H9 (cell line): ENCODE results near the gene MDGA2. TPM values are rescaled to one million over a fixed set of nuclear protein-coding genes. Genes with fewer than 3 reads are reported as not detected.
"Not testable (repeated sequence)": the region's sequence is repeated elsewhere in the genome, so short reads cannot be mapped to it uniquely, and the experiment has no call there.

Experiments
- DNase-seq: peaks from one replicate; pipeline ENCODE4 v3.0.0-alpha.2; 2017
- H2AFZ ChIP-seq: one replicate; pipeline ENCODE4 v1.6.1; 2013; ENCODE audit warnings: mild to moderate bottlenecking, low read length, control low read depth, moderate library complexity
- H2AK5ac ChIP-seq: 2 replicates; pipeline ENCODE4 v1.6.1; 2013; ENCODE audit warnings: low read length, control low read depth, mixed read lengths; ENCODE audit not compliant: insufficient read length
- H2BK120ac ChIP-seq: one replicate; pipeline ENCODE4 v1.6.1; 2013; ENCODE audit warnings: low read depth, mild to moderate bottlenecking, low read length, control low read depth, inconsistent platforms; ENCODE audit not compliant: poor library complexity, severe bottlenecking
- H2BK12ac ChIP-seq: 2 replicates; pipeline ENCODE4 v1.6.1; 2013; ENCODE audit warnings: low read length, control low read depth, mixed read lengths, low read depth; ENCODE audit not compliant: insufficient read length
- H2BK15ac ChIP-seq: 2 replicates; pipeline ENCODE4 v1.6.1; 2013; ENCODE audit warnings: low read depth, low read length, control low read depth
- H2BK20ac ChIP-seq: one replicate; pipeline ENCODE4 v1.6.1; 2013; ENCODE audit warnings: low read depth, mild to moderate bottlenecking, low read length, control low read depth, inconsistent platforms; ENCODE audit not compliant: poor library complexity, severe bottlenecking
- H2BK5ac ChIP-seq: 2 replicates; pipeline ENCODE4 v1.6.1; 2013; ENCODE audit warnings: low read length, control low read depth, mixed read lengths; ENCODE audit not compliant: insufficient read length
- H3K14ac ChIP-seq: 2 replicates; pipeline ENCODE4 v1.6.1; 2013; ENCODE audit warnings: low read length, control low read depth; ENCODE audit not compliant: insufficient read depth
- H3K18ac ChIP-seq: 2 replicates; pipeline ENCODE4 v1.6.1; 2013; ENCODE audit warnings: low read depth, mild to moderate bottlenecking, mixed read lengths, low read length, control low read depth; ENCODE audit not compliant: insufficient read length
- H3K23ac ChIP-seq: 2 replicates; pipeline ENCODE4 v1.6.1; 2013; ENCODE audit warnings: low read length, control low read depth, mixed read lengths, low read depth; ENCODE audit not compliant: insufficient read length
- H3K23me2 ChIP-seq: 2 replicates; pipeline ENCODE4 v1.6.1; 2013; ENCODE audit warnings: low read depth, mild to moderate bottlenecking, mixed read lengths, low read length, control low read depth; ENCODE audit not compliant: insufficient read length, poor library complexity, severe bottlenecking
- H3K27ac ChIP-seq: 2 replicates; pipeline ENCODE4 v1.5.1; 2013; ENCODE audit warnings: low read length, control low read depth, mixed read lengths, low read depth; ENCODE audit not compliant: insufficient read length
- H3K27me3 ChIP-seq: 2 replicates; pipeline ENCODE4 v1.6.1; 2013; ENCODE audit warnings: low read length, control low read depth, inconsistent platforms; ENCODE audit not compliant: insufficient read depth
- H3K4ac ChIP-seq: 2 replicates; pipeline ENCODE4 v1.6.1; 2013; ENCODE audit warnings: low read depth, mild to moderate bottlenecking, control low read depth, inconsistent platforms, low read length, moderate library complexity
- H3K4me1 ChIP-seq: 2 replicates; pipeline ENCODE4 v1.6.1; 2013; ENCODE audit warnings: low read length, control low read depth, inconsistent platforms; ENCODE audit not compliant: insufficient read depth
- H3K4me2 ChIP-seq: 2 replicates; pipeline ENCODE4 v1.6.1; 2013; ENCODE audit warnings: low read length, control low read depth, mixed read lengths; ENCODE audit not compliant: insufficient read length, insufficient read depth
- H3K56ac ChIP-seq: 2 replicates; pipeline ENCODE4 v1.6.1; 2013; ENCODE audit warnings: low read depth, mild to moderate bottlenecking, mixed read lengths, low read length, control low read depth; ENCODE audit not compliant: insufficient read length
- H3K79me1 ChIP-seq: 2 replicates; pipeline ENCODE4 v1.6.1; 2013; ENCODE audit warnings: low read depth, mild to moderate bottlenecking, moderate library complexity, low read length, control low read depth, inconsistent platforms; ENCODE audit not compliant: insufficient read depth, poor library complexity, severe bottlenecking
- H3K79me2 ChIP-seq: 2 replicates; pipeline ENCODE4 v1.6.1; 2013; ENCODE audit warnings: low read length, control low read depth, inconsistent platforms; ENCODE audit not compliant: insufficient read depth
- H3K9ac ChIP-seq: 2 replicates; pipeline ENCODE4 v1.6.1; 2013; ENCODE audit warnings: low read length, control low read depth, mixed read lengths; ENCODE audit not compliant: insufficient read length; ENCODE audit errors: extremely low read depth
- H3K9me3 ChIP-seq: one replicate; pipeline ENCODE4 v1.6.1; 2013; ENCODE audit warnings: low read depth, low read length, inconsistent platforms; ENCODE audit not compliant: control insufficient read depth
- H3T11ph ChIP-seq: one replicate; pipeline ENCODE4 v1.6.1; 2013; ENCODE audit warnings: mild to moderate bottlenecking, low read length, control low read depth, inconsistent platforms
- H4K20me1 ChIP-seq: one replicate; pipeline ENCODE4 v1.6.1; 2013; ENCODE audit not compliant: control insufficient read depth, insufficient read length, insufficient read depth
- H4K5ac ChIP-seq: 2 replicates; pipeline ENCODE4 v1.6.1; 2013; ENCODE audit warnings: low read depth, mild to moderate bottlenecking, mixed read lengths, low read length, control low read depth; ENCODE audit not compliant: insufficient read length
- H4K8ac ChIP-seq: replicated peaks from 2 replicates; pipeline ENCODE4 v1.6.1; 2013; ENCODE audit warnings: low read length, control low read depth, mixed read lengths, low read depth; ENCODE audit not compliant: insufficient read length
- H4K91ac ChIP-seq: 2 replicates; pipeline ENCODE4 v1.6.1; 2013; ENCODE audit warnings: low read depth, mild to moderate bottlenecking, moderate library complexity, mixed read lengths, low read length, control low read depth; ENCODE audit not compliant: insufficient read length
- H3K27ac Mint-ChIP-seq, 3 experiments: 2 replicates in 2 of 3; 3 replicates in 1 of 3; pipeline ENCODE4 v1.8.0; 2020 to 2021; ENCODE audit warnings: mixed read lengths in 3 of 3, mild to moderate bottlenecking in 1 of 3, moderate library complexity in 1 of 3
- H3K27me3 Mint-ChIP-seq: 2 replicates; pipeline ENCODE4 v1.8.0; 2021; ENCODE audit warnings: low read depth, mild to moderate bottlenecking, moderate library complexity, mixed read lengths
- H3K36me3 Mint-ChIP-seq, 3 experiments: 2 replicates in 2 of 3; 3 replicates in 1 of 3; pipeline ENCODE4 v1.8.0; 2020 to 2021; ENCODE audit warnings: low read depth in 3 of 3, mixed read lengths in 3 of 3; ENCODE audit not compliant: insufficient read depth in 1 of 3
- H3K4me1 Mint-ChIP-seq, 2 experiments: 2 replicates each; pipeline ENCODE4 v1.8.0; 2020; ENCODE audit warnings: mixed read lengths in 2 of 2
- H3K4me3 Mint-ChIP-seq, 2 experiments: 2 replicates in 1 of 2; 3 replicates in 1 of 2; pipeline ENCODE4 v1.8.0; 2020 to 2021; ENCODE audit warnings: mild to moderate bottlenecking in 2 of 2, mixed read lengths in 2 of 2, moderate library complexity in 1 of 2
- H3K9me3 Mint-ChIP-seq, 2 experiments: 2 replicates in 1 of 2; 3 replicates in 1 of 2; pipeline ENCODE4 v1.8.0; 2020; ENCODE audit warnings: mild to moderate bottlenecking in 2 of 2, mixed read lengths in 2 of 2, moderate library complexity in 1 of 2
- CTCF ChIP-seq: fragments of 200-600 bp; sonication (generic); conservative IDR thresholded peaks from 3 replicates; pipeline ENCODE4 v1.8.0; 2021; ENCODE audit warnings: antibody characterized with exemption, mild to moderate bottlenecking
- WGBS: extraction: QIAGEN DNeasy Blood & Tissue Kit; methylation state at CpG from one replicate; pipeline ENCODE4 v1.1.7; 2013; ENCODE audit warnings: missing lambda C conversion rate, low lambda C conversion rate, mixed read lengths; ENCODE audit not compliant: insufficient read length; ENCODE audit errors: extremely low coverage; 5-methylcytosine and 5-hydroxymethylcytosine counted together
- total RNA-seq: library from RNA; stranded (reverse); gene quantifications from 2 replicates; pipeline ENCODE4 v1.2.1, GENCODE V29; 2021

Gene MDGA2
- total RNA-seq, 1 experiment from 2014 or later: 1.9 TPM

GRCh38 chr14:46920542-46920941 lies 754.9 kb downstream of the MDGA2 start:
- DNase-seq: no peak
- H4K20me1 ChIP-seq: no peaks in the 10 kb centered on the region
- no peaks in the 10 kb centered on the region for H3K79me2 ChIP-seq
- no peaks in the 10 kb centered on the region for H3K9me3 Mint-ChIP-seq
- H2BK120ac ChIP-seq: no peak overlapping the region
- no peaks in the 10 kb centered on the region; a peak in 1 of 7 replicates for H3K36me3 Mint-ChIP-seq
- H2AFZ ChIP-seq: no peak overlapping the region
- H4K8ac ChIP-seq: no peak overlapping the region
- H3K9ac ChIP-seq: no peak overlapping the region
- H3K4me1 ChIP-seq: no peaks in the 10 kb centered on the region
- H3K23ac ChIP-seq: no peak overlapping the region
- H3K23me2 ChIP-seq: no peaks in the 10 kb centered on the region
- no peak overlapping the region for H3K4me3 Mint-ChIP-seq
- H3K4me1 Mint-ChIP-seq: peaks cover 3 to 7% of the 10 kb centered on the region in 2 experiments; a peak in 2 of 4 replicates
- H2BK12ac ChIP-seq: no peak overlapping the region
- H4K5ac ChIP-seq: no peak overlapping the region
- no peak overlapping the region for H3K4ac ChIP-seq
- no peak overlapping the region for H2BK15ac ChIP-seq
- no peak overlapping the region for H3K27ac Mint-ChIP-seq
- TF ChIP-seq CTCF: peak; percentile 58
- H4K91ac ChIP-seq: no peak overlapping the region
- H3T11ph ChIP-seq: no peak overlapping the region
- H2BK20ac ChIP-seq: no peak overlapping the region
- H3K14ac ChIP-seq: no peak overlapping the region
- WGBS: no CpG with 5 or more reads among the region's 3 CpGs
- no peaks in the 10 kb centered on the region for H3K27me3 Mint-ChIP-seq
- no peaks in the 10 kb centered on the region for H3K9me3 ChIP-seq
- H3K79me1 ChIP-seq: no peaks in the 10 kb centered on the region
- no peak overlapping the region for H3K18ac ChIP-seq
- H2AK5ac ChIP-seq: no peak overlapping the region
- H3K4me2 ChIP-seq: no peak overlapping the region
- H3K56ac ChIP-seq: no peak overlapping the region
- no peaks in the 10 kb centered on the region for H3K27me3 ChIP-seq
- no peak overlapping the region for H2BK5ac ChIP-seq
- no peak overlapping the region for H3K27ac ChIP-seq

DNA sequence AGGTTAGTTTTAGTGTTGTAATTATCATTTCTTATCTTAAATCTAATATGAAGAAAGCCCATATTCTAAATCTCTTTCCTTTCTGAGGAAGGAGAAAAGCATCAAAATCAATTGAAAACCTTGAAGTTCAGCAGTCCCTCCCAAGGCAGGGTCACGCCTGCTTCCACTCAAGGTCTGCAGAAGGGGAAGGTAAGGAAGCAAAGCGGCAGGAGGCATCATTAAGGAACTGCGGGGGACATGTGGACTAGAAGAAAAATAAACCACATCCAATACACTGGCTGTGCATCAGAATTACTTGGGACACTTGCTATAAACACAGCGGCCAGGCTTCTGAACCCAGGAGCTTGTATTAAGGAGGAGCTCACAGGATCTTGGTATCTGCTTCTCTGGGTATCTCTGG lies 759.9 kb downstream of the MDGA2 start:
- H3K4ac ChIP-seq, H2BK5ac ChIP-seq, H4K20me1 ChIP-seq, H3K4me1 Mint-ChIP-seq, H4K5ac ChIP-seq, H4K91ac ChIP-seq, DNase-seq, H3K36me3 Mint-ChIP-seq, H3K14ac ChIP-seq, H3K27me3 Mint-ChIP-seq, H3K23me2 ChIP-seq, H3K27ac ChIP-seq, H3K4me3 Mint-ChIP-seq, H2BK20ac ChIP-seq, H2BK12ac ChIP-seq, H3K27ac Mint-ChIP-seq, H3K56ac ChIP-seq, H2AK5ac ChIP-seq, H3K9me3 Mint-ChIP-seq, H3K23ac ChIP-seq, H3K27me3 ChIP-seq, H4K8ac ChIP-seq, H3K4me2 ChIP-seq, H3K18ac ChIP-seq, H3K79me1 ChIP-seq, H3K9ac ChIP-seq, H3K4me1 ChIP-seq, H2BK15ac ChIP-seq, H2BK120ac ChIP-seq, H3T11ph ChIP-seq, H3K79me2 ChIP-seq, H2AFZ ChIP-seq, H3K9me3 ChIP-seq: not testable (repeated sequence)
- no CpG with 5 or more reads among the region's 4 CpGs for WGBS
